Retina (tissue), 1 donor: ENCODE measurements around the gene FABP2.
"Not testable (repeated sequence)": the region's sequence is repeated elsewhere in the genome, so short reads cannot be mapped to it uniquely, and the experiment has no call there.

ENCODE experiments used
- DNase-seq: peaks from one replicate; pipeline ENCODE4 v3.0.0-alpha.2; 2016

The FABP2 gene

DNA sequence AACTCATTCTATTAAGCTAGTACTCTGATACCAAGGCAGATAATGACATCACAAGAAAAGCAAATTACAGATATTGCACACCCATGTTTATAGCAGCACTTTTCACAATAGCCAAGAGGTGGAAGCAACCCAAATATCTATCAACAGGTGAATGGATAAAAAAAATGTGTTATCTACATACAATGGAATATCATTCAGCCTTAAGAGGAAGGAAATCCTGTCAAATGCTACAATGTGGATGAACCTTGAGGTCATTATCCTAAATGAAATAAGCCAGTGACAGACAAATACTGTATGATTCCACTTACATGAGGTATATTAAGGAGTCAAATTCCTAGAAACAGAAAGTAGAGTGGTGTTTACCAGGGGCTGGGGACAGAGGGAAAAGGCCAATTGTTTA lies 14.3 kb downstream of the FABP2 start:
- no peak for DNase-seq

DNA sequence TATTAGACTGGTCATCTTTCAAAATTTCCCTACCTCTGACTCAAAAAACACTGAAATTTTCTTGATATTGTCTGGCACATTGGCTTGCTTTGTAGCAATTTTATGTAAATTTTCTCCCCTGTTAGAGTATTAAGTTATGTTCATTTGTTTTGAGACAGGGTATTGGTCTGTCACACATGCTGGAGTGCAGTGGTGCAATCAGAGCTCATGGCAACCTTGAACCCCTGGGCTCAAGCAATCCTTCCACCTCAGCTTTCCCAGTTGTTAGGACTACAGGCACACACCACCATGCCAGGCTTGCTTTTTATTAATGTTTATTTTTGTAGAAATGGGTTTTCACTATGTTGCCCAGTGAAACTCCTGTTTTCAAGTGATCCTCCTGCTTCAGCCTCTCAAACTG lies 17.5 kb downstream of the FABP2 start:
- DNase-seq = no peak

DNA sequence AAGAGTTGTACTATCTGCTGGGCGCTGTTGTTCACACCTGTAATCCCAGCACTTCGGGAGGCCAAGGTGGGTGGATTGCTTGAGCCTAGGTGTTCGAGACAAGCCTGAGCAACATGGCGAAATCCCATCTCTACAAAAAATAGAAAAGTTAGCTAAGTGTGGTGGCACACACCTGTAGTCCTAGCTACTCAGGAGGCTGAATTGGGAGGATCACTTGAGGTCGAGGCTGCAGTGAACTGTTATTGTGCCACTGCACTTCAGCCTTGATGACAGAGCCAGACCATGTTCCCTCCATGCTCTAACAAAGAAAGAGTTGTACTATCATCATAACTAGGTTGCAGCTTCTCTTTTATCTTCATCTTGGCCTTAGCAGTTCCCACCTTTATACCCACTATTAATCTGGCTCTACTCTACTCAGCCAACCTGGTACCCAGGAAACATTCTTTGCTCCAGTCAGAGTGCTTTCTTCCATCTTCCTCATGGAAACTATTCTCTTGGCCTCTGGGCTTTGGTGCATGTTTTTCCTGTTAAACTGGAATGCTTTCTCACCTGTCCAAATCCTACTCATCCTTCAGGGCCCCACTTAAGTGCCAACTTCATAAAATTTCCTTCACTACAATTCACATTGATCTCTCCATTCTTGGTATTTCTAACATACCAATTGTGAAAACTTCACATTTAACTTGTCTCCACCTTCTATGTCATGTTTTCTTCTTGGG lies 18.2 kb downstream of the FABP2 start:
- no peak for DNase-seq

DNA sequence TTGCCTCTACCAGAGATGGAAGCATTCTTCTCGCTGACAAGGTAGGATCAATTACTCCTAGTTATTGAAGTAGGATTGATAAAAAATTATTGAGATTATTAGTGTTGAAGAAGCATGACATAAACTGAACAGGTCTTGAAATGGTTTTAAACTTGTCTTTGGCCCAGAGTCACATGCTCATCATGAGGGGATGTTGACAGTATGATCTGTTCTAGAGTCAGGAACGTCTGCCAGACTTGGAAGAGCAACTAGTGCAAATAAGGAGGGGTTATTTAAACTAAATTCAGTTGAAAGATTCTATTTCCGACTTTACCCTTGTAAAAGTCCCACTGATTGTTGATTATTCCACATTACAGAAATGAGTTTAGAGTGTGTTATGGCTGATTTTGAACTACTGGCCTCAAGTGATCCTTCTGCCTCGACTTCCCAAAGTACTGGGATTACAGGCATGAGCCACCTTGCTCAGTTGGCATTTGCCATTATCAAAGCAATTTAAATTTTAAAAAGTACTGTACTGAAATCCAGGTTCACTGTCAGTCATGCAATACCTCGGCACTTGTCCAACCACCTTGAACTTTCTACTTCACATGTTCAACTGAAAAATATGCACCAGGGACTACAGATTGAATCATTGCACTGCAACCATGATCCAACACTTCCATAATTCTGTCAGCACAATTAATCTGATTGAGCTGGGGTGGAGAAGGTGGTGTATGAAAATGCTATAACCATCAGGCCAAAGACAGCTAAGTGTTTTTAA lies 19.7 kb downstream of the FABP2 start:
- no peak for DNase-seq

DNA sequence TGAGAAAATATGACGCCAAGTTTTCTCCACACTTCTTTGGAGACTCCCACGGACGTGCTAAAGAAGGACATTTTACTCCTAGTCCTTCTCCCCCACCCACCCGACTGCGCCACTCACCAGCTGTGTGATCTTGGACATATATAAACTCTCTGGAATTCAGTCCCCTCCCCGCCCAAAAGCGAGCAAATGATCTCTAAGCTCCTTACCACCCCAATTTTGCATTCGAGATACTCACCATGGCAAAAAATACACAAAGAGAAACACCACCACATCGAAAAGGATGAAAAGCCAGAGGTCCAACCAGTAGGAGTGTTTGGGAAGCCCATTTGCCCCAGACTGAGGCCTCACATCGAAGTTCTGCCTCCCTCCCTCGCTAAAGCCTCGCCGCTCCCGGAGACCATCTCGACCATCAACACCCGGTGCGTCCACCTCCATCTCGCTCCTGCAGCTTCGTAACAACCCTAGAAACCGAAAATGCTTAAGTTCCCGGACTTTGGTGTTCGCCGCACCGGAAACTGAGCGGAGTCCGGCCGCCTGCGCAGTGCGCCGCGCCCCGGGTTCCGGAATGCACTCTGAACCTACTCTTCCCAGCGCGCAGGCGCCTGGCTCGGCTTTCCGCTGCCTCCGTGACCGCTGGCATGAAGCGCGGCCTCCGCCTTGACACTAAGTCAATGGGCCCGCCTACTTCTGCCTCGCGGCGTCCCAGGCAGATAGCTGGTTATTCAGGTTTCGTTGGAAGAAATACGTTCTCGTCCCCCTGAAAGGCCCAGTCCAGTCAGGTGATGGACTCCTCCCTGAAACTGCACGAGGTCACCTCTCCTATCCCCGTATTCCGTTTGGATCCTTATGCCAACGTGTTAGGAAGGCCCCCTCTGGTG lies 21.6 kb downstream of the FABP2 start:
- peak; percentile 94 for DNase-seq

DNA sequence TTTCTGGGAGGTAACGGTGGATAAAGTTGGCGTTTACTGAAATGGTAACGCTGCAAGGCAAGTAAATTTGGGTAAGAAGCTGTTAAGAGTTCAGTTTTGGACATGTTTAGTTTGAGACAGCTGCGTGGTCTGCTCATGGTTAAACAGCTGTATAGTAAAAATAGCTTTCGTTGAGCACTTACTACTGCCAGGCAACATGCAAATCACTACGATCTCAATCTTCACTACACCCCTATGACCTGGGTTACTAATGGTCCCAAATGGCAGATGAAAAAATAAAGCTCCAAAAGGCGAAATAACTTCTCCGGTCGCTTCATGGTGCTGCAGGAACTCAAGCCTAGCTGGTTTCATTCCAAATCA lies 22.2 kb downstream of the FABP2 start:
- DNase-seq = no peak

DNA sequence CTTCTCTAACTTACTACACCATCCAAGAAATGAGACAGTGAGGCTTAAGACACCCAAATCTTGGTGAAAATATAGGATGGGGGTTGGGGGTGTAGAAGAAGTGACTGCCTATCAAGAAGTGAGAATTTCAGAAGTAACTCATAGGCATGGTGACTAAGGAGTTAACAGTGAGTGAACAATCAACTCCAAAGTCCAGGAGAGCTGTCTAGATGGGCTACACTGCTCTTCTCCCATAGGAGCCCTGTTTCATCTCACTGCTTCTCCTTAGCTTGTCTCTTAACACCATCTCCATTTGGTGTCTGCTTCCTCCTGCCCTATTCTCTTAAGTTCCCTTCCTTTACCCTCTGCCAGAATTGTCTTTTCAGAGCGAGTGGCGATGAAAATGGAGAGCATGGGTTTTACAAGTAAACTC lies 22.7 kb downstream of the FABP2 start:
- peak; percentile 10 for DNase-seq

DNA sequence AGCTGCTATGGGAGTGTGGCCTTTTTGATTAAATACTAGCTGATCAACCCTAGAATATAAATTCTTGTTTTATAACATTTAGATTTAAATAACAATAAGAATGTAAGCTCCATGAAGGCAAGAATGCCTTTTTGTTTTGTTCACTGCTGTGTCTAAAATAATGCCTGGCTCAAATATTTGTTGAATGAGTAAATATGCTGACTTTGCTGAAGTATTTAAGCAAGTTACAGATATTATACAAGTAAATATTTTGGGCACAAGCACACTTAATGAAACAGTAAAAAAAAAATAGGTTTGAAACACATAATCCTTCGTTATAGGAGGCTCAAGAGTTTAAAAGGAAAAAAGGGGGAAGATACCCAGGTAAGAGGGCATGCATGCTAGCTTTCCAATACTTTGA lies 24.1 kb downstream of the FABP2 start:
- no peak for DNase-seq

DNA sequence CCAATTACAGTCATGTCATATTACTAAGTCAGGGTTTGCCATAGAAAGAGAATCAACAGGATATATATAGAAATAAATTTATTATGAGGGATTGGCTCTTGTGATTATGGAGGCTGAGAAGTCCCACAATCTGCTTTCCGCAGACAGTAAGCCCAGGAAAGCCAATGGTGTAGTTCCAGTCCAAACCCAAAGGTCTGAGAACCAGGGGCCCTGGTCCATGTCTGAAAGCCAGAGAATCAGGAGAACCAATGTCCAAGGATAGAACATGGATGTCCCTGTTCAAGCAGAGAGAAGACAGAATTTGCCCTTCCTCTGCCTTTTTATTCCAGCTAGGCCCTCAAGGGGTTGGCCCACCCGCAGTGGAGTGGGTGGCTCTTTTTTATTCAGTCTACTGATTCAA lies 25.6 kb downstream of the FABP2 start:
- DNase-seq = no peak

DNA sequence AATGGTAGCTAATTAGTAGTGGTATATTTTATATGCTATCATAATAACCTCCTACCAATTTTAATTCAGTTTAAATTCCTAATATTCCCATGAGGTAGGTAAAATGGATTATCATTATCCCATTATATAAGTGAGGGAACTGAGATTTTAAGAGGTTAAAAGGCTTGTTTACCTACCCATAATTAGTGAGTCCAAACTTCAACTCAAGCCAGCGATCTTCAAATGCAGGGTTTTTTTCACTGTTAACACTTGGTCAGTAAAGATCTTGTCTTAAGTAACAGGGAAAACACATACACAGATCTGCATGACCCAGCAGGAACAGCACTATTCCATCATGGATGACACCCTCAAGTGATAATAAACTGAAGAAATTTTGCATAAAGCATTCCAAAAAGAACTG lies 31.3 kb downstream of the FABP2 start:
- DNase-seq = no peak

DNA sequence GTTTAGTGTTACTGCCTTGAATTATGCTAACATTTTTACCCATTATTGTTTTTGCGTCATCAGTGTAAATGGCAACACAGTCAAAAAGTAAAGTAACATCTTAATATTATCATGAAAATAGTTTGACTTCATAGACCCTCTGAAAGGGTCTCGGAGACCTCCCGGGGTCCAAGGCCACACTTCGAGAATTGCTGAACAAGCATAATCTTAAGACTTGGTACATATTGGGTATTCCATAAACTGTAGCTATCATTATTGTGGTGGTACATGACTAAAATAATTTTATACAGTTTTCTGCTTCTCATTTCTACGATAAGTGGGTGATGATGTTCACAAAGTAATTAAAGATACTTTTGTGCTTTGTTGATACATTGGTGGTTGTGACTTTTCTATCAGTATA lies 32.6 kb downstream of the FABP2 start:
- no peak for DNase-seq

DNA sequence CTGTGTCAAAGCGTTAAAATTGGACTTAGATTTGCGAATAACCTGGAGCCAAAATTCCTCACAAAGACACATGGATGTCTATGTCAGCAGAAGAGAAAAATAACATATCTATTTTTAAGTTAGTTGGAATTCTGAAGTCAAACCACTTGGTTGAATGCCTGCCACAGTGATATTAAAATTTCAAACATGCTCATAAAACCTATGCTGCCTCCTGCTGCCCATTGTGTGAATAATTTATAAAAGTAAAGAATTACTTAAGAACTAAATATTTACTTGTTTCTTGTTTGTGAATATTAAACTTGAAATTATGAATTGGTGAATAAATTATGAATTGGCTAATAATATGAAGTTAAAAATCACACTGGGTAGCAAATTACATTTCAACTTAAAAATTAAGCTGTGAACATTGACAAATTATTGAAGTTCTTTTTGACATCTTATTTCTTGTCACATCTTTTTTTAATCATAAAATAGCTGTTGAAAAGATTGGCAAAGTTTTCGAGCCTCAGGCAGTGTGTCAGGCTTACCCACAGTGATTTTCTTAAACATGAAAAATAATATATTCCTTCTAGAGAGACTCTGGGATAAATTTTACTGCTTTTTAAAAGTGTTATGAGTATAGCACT lies 35.4 kb downstream of the FABP2 start:
- DNase-seq = no peak

DNA sequence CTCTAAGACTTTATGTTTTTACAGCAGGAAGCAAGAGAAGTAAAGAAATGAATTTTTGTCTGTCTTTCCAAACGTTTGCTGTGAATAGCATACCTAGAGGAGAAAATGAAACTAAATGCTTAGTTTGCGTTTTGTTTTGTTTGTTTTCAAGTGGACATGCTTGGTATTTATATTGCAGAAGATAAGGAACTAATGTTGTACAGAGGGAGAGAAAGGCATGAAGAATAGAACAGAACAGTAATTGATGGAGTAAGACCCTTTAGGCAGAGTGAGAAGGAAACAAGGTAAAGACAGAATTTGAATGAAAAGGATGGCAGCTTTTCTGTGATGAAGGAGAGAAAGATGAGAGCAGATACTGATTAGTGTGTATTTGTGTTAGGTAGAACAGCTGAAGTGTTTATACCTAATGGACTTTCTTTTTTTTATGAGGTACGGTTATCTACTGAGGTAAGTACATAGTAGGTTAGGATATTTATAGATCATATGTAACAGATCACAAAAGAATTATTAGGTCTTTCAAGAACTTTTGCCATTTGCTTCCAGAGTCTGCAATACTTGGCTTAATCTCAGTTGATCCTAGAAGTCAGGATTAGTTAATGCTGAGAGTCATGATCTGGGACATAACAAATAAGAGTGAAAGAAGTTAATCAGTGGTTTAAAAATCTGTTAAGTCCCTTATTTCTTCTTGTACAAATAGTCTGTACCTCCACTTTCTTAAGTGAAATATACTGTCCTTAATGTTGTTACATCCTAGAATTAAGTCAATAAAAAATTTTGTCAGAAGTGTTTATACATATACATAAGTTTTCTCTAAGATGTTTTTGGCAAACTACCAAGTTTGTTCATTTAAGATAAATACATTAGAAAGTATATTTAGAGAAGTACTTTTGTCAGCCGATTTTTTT lies 36.8 kb downstream of the FABP2 start:
- DNase-seq = no peak

DNA sequence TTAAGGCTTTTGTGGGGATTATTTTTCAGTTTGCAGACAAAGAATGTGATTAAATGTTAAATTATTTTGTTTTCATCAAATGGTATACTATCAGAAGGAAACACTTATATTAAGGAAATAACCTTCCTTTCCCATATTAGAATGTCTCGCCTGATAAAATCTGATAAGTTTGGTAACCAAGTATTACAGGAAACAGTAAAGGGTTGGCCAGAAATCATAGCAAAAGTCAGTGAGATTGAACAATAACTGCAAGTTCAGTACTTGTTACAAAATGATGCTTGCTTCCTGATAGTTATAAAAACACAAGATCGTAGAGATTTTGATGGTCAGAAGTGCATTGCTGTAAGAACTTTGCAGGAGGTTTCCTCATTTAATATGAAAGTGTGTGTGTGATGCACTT lies 40.5 kb downstream of the FABP2 start:
- DNase-seq = no peak

DNA sequence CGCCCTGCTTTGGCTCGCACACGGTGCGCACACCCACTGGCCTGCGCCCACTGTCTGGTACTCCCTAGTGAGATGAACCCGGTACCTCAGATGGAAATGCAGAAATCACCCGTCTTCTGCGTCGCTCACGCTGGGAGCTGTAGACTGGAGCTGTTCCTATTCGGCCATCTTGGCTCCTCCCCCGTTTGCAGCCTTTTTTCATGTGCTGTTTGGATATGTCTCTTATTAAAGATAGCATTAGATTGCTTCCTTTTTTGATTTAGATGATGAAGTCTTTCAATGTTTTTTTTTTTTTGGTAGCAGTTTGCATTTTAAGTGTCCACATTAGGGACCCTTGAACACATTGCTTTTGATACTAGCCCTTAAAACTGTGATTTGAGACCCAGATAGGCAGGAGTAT lies 42.0 kb downstream of the FABP2 start:
- DNase-seq = not testable (repeated sequence)

DNA sequence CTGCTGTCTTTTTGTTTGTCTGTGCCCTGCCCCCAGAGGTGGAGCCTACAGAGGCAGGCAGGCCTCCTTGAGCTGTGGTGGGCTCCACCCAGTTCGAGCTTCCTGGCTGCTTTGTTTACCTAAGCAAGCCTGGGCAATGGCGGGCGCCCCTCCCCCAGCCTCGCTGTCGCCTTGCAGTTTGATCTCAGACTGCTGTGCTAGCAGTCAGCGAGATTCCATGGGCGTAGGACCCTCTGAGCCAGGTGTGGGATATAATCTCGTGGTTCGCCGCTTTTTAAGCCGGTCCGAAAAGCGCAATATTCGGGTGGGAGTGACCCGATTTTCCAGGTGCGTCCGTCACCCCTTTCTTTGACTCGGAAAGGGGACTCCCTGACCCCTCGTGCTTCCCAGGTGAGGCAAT lies 42.4 kb downstream of the FABP2 start:
- DNase-seq = not testable (repeated sequence)

DNA sequence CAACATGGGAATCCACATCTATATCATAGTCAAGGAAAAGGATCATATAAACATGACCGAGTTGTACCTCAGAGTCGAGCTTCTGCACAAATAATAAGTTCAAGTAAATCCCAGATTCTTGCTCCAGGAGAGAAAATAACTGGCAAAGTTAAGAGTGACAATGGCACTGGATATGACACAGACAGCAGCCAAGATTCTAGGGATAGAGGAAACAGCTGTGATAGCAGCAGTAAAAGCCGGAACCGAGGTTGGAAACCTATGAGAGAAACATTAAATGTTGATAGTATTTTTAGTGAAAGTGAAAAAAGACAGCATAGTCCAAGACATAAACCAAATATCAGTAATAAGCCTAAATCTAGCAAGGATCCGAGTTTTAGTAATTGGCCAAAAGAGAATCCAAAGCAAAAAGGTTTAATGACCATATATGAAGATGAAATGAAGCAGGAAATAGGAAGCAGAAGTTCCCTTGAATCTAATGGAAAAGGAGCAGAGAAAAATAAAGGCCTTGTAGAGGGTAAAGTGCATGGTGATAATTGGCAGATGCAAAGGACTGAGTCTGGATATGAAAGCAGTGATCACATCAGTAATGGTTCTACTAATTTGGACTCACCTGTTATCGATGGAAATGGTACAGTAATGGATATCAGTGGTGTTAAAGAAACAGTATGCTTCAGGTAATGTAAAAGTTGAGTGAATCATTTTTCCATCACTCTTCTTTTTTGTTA lies 50.4 kb downstream of the FABP2 start:
- no peak for DNase-seq

DNA sequence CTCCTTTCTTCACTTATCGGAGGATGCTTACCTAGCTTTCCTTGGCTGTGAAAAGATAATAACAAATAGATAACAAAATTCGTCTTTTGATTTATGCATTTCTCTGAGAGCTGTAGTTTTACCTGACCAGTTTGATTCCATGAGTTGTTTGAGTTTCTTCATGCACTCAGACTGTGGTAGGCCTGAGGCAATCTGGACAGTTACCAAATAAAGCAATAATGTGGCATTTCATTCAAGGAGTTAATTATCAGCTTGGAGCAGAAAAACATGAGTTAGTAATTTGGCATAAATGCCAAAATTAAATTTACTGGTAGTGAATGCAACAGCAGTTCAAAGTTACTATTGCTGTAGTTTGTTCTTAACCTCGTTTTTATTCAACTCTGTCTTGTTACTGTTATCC lies 53.5 kb downstream of the FABP2 start:
- no peak for DNase-seq
